NOMO-1 treated with DMSO at 0.1 percent for 48 hours (cell line): ENCODE measurements around the gene CIB4.

Experiments
- DNase-seq: peaks from one replicate; lab custom pipeline; 2025; ENCODE audit not compliant: unreplicated experiment; lab: John Stamatoyannopoulos, UW

CIB4 gene

DNA sequence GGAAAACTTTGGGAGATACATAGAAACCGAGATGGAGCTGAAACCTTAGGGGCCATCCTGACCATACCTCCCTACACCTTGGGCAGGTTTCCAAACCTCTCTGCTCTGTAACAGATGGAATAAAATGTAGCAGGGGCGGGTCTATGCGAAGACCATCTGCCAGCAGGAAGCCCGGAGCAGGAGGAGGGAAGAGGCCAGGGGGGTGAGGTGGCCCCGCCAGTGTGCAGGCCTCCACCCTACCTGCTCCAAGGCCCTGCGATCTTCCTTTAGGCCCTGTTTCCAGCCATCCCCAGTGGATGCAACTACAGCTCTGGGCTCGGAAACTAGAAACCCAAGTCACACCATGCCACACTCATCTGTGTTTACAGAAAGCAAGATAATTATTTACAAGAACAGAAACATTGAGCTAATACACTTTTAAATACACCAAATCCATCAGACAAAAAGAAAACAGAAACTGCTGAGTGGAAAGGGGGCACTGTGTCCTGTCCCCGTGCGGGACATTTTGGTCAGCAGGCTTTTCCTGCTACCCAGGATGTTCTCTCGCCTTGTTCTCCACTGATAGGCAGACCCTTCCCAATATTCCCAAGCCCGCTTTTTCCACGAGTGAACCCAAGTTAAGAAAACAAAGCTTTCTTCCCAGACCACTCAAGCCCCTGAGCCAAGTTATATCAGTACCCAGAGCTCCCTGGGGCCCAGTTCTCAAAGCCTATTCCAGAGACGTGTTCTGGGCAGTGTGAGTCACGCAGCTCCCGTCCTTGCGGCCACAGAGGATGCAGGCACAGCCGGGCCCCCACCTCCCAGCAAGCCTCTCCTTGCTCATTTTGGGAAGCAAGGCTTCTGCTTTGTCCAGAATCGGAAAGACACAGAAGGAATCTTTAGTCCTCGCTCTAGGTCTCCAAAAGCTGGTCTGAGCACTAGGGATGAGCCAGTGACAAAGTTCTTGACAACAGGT, 17.3 kb downstream of the CIB4 start:
- DNase-seq: no peak

DNA sequence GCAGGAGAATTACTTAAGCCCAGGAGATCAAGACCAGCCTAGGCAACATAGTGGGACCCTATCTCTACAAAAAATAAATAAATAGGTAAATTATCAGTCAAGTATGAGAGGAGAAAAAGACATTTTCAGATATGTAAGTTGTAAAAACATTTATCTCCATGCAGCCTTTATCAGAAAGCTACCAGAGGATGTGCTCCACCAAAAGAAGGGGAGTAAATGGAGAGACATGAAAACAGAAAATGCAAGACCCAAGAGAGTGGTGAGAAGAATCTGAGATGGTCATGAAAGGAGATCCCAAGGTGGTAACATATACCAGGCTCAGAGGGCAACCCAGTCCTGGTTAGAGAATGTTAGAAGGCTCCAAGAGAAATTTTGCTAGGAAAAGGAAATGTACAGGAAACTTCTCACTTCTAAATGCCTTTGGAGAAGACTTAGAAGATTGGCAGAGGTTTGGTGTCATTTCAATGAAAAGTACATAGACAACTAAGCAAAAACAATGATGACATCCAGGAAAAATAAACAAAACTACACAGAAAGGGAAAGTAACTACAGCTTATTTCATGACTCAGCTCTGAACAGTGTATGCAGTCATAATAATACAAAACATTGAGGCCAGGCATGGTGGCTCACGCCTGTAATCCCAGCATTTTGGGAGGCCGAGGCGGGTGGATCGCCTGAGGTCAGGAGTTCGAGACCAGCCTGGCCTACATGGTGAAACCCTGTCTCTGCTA, 19.5 kb downstream of the CIB4 start:
- no peak for DNase-seq

DNA sequence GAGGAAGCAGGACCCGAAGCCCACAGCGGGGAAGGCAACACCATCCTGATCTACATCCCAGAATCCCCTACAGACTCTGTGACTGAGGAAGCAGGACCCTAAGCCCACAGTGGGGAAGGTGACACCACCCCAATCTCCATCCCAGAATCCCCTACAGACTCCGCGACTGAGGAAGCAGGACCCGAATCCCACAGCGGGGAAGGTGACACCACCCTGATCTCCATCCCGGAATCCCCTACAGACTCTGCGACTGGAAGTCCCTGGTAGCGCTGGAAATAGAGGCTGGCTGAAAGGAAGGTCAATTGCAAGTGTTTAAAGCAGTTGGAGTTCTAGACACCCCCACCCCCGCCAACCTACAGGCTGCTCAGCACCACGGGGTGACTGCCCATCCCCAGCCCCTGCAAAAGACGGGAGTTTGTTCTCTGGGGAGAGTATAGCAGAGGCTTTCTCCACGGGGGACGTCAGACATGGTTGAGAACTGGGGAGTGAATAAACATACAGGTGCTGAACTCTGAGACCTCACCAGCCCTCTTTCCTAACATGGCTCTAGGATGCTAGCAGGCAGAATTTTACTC, 21.0 kb downstream of the CIB4 start:
- no peak for DNase-seq

DNA sequence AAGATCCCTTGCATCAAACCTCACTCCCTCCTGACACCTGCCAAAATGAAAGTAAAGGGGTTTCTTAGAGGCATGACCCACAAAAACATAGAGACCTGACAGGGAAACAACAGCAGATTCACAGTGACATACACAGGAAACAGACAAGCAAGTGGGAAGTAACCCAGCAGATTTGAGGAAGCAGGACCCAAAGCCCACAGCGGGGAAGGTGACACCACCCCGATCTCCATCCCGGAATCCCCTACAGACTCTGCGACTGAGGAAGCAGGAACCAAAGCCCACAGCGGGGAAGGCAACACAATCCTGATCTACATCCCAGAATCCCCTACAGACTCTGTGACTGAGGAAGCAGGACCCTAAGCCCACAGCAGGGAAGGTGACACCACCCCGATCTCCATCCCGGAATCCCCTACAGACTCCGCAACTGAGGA, 21.6 kb downstream of the CIB4 start:
- DNase-seq: no peak

DNA sequence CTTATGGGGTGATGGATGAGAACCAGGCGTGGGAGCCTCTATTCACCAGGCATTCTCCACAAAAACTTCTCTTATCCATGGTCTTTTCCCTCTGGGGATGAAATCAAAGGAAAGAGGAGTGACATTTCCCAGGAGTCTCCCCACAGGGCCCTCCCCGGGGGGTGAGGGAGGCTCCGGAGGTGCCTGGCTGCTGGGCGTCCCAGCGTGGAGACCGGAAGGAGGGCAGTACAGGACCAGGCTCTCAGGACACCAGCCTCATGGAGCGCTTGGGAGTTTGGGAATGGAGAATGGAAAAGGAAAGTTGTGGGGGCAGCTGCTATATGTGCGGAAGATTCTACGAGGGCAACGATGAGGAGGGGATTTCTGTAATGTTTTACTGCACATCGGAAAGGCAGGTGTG, 22.1 kb downstream of the CIB4 start:
- DNase-seq: no peak

DNA sequence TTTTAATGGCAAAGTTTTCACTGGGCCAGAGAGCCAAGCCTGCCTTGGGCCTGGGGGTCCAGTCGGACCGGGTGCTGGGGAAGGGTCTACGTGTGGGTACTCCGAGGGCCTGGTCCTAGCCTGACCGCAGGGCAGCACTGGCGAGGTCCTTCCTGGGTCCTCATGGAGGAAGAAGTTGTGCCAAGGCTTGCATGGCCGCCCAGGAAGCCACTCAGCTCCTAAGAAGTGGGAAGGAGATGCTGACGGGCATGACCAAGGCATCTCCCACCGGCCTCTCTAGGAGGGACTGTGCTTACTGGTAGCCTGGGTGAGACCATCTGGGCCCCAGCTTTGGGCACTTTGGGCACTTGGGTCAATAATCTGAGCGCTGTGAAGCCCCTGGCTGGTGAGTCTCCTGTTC, 22.6 kb downstream of the CIB4 start:
- DNase-seq: no peak

DNA sequence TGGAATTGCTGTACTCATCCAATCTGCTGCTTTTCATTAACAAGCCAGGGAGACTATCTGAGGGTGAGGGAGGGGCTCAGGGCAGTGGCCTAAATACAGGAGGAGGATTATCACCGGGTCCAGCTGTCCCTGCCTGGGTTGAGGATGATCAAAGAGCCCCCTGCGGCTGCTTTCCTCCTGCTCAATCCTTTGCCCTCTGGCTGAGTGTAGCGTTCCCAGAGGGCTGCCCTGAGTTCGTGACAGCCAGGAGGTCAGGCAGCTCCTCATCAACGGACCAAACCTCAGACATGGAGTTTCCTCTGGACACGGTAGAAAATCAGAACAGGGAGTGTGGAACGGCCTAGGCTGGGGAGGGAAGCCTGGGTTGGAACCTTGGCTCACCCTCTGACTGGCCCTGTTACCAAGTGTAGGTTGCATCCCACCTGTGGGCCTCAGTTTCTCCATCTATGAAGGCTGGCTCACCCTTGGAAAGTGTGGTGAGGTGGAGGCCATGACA, 23.5 kb downstream of the CIB4 start:
- no peak for DNase-seq

DNA sequence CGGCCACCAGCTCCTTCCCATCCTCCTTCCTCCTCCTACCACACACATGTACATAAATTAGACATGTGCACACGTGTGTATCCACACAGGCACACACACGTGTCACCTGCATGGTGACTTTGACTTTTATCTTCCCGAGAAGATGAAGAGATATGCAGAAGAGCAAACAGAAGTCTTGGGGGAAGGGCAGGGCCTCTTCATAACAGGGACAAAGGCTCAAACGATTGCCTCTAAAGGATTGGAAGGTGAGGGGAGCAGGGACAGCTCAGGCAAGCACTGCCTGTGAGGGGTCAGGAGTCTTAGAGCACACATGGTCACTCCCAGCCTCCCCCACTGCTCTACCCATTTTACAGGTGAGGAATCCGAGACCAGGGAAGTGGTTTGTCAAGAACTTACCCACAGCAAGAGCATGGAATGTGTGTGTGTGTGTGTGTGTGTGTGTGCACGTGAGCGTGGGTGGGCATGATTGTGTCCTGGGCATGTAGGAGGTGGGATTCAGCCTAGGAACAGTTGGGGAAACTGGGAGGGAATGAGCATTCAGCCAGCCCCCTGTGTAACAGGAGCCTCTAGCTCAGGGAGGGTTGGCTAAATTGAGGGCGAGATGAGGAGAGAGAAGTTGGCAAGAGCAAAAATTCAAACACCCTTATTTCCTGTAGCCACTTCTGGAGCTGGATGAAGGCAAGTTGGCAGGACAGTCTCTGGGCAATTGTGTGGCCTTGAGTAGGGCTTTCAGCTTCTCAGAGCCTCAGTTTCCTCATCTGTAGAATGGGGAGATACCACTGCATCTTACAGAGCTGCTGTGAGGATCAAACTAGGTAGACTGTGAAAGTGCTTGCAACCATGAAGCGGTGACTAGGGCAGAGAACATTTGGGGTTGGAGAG, 24.2 kb downstream of the CIB4 start:
- no peak for DNase-seq

DNA sequence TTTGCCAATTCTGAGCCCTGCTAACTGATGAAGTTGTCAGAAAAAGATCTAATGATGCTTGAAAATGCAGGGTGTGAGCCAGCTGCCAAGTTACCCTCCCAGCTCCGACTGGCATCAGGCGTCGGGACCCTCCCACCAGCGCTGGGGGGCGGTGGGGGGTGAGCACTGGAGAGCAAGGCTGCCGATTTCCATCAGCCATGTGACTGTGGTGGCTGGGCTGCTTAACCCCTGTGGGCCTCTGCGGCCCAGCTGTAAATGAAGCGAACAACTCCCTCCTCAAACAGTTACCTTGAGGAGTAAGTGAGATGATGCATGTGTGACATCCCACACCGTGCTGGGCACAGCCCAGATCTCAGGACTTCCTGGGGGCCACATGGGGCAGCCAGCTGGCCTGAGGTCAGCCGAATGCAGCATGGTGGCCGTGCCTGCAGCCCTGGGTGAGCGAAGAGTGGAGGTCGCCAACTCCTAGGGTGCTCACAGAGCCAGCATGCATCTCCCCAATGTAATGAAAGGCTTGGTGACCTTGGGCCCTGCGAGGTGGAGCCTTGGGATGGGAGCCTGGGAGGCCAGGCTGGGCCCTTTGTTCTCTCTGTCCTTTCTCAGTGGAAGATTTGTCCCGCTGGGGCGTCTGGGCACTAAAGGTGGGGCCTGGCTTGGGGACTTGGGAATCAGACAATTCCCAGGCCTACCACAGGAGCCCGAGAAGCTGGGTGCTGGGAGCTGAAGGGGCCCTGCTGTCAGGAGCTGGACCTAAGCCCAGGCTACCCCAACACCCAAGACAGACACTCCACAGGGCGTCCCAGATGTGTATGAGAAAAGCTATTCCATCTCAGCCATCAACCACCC, 25.1 kb downstream of the CIB4 start:
- no peak for DNase-seq

DNA sequence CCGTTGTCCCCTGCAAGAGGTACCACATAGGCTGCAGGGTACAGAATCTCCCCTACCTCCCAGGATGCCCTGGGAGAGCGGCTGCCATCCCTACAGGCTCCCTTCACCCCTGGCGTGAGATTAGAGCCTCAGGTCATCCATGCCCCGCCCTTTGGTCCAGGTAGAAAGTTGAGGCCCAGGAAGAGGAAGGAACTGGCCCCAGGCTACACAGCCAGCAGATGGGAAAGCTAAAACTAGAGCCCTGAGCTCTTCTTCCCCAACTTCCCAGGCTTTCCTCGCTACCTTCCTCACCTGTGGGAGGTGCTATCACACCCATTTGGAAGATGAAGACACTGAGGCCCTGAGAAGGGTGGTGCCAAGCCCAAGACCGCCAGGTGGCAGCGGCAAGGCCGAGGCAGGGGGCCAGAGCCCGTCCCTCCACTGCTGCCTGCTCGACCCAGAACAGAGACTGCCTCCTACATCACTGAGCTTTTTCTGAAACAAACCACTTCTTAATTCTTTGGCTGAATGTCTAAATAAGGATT, 25.8 kb downstream of the CIB4 start:
- no peak for DNase-seq

DNA sequence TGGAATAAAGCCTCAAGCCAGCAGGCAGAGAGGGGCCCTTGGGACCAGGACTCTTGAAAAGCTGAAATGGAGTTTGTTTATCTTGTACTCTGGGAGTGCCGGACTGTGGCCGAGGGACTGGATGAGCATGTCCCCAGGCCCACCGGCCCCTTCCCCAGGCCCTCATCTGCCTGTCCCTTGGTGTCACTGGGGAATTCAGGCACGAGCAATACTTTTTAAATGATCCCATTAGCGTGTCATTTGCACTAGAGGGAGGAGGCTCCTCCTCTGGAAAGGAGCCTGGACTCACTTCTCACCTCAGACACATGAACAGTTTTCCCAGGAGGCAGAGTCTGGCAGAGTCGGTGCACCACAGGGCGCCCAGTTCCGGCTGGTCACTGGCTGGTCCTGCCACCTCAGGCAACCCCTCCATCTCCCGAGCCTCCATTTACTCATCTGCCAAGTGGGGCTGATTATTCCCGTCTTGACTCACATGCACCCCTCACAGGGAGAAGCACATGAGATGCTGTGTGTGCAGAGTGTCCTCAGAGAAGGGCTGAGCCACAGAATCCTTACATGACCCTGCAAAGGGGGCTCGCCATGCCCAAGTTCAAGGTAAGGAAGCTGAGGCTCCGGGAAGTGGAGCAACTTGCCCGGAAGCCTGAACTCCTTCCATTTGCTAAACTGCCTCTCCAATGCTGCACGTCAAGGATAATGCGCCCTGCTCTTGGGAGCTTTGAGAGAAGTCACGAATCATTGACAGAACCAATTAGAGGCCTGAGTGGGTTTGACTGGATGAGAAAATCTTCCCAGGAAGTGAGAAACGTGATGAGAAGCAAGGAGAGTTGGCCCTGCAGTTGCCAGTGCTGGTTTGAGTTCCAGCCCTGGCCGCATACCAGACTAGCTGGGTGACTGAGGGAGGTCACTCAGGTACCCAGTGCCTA, 26.7 kb downstream of the CIB4 start:
- DNase-seq: no peak

DNA sequence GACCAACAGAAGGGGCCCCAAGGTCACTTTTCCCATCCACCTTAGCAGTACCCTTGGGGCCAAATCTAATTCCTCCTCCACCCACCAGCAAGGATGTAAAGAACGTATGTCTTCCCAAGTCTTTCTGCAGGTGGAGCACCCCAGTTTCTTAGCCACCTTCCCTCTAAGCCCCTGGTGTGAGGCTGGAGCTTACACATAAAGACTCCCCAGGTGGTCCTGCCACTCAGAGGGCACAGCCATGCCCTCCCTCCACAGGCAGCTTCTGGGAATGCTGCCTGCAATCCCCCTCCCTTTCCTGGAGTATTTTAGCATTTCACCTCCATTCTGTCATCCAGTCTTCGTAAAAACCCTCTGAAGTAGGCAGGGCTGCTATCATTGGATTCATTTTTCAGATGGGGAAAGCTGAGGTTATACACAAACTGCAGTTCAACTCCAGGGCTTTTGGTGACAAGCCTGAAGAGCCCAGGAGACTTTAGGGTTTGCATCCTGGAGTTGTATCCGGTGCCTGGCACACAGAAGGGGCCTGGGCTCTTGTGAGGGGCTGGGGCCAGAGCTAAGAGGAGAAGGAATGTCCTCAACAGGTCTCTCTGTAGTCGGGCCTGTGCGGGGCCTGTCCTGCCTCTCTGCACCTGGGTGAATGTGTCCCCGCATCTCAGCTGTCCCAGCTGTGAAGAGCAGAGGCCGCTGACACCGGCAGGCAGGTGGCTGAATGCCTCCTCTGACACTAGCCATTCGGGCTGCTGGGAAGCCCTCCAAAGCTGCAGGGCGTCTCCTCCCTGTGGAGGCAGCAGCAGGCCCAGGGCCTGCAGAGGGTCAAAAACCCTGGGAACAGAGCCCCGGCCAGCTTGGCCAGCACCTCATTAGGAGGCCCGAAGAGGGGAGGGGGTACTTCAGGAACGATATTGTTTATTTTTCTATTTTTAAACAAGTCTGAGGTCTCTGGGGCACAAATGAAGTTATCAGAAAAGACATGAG, 27.6 kb downstream of the CIB4 start:
- no peak for DNase-seq

DNA sequence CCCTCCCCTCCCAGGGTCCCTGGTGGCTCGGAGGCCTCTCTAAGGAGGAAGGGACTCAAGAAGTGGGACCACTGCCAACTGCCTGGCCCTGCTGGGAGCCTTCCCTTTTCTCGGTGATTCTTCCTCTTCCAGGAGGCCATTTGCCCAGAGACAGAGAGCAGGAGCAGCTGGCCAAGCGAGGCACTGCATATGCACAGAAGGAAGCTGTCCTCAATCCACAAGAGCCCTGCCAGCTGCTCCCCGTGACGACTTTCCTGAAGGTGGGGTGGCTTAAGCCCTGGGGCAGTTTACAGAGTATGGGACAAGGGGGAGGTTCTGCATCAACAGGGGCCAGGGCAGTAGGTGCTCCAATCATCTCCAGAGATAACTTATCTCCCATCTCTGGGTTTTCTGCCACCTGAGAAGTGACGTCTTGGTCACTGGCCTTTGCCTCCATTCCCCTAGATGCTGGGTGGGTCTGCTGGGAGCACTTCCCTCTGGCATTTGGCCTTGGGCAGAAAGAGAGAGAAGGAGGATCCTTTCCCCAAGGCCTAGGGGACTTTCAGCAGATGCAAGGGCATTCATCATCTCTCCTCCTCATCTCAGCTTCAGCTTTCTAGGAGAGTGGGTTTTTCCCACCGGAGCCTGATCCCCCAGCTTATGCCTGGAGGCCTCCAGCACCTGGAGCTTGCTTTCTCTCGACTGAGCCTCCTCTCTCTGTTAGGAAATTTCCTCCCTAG, 28.5 kb downstream of the CIB4 start:
- DNase-seq: no peak

DNA sequence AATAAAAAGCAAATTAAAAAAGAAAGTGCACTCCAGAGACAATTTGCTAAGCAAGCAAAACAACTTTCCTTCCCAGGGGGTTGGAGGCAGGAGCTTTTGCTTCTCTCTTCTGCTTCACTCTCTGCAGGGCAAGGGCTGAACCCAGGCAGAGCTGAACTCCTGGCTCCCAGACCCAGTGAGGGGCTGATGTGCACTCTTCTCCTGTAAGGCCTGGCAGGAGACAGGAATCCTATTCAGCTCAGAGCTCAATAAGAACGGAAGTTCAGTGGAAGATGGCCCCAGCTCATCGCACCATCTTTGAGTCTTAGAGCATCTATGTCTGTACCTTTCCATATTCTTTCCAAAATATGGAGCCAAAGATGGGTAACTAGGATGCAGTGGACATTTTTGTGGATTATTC, 29.1 kb downstream of the CIB4 start:
- DNase-seq: no peak

DNA sequence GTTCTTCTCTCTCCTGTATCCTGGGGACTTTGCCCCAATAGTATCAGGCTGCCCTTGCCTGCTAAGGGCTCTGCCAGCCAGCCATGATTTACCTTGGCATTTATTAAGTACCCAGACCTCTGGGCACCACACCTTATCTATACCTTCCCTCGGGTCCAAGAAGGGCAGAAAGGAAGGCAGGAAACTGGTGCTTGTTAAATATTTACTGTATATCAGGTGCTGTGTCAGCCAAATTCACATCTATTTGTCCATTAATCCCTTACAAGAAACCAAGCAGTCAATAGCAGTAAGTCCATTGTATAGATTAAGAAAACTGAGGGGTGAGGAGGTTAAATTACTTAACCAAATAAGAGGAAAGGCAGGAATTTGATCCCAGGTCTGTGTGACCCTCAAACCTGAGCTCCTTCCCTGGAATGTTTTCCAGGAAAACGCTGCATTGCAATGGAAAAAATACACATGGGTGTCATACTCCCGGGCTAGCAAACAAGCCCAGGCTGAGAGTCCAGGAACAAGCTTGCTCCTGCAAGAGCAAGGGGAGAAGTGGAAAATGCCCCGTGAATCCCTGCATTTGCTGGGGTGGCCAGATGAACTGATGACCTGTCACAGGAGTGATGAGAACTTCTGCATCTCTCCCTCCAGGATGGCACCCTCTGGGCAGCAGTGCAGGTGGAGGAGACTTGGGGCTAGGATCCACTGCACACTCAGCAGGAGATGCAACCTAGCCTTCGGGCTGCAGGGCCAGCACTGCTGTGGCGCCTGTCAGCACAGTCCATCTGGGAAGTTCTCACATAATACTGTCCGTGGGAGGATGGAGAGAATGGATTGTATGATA, 30.4 kb downstream of the CIB4 start:
- no peak for DNase-seq

DNA sequence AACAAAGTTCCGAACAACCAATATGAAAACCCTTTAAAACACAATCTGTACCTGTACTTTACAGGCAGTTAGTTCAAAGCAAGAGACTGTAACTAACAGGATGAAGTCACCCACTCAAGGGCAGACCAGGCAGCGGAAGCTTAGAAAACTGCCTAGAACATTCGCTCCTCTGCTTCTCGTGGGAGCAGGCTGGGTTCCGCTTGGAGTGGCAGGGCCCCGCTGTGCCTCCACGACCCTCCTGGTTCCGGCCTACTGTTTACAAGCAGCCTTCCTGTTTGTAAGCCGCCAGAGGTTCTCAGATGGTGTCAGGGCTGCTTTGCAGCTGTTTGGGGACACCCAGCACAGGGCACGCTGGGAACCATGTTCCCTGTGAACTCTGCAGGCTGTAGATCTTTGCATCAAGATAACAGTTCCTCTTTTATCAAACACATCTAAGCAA, 31.3 kb downstream of the CIB4 start:
- DNase-seq: no peak
